ENCODE results near the gene ARFIP2. TPM values are rescaled to one million over a fixed set of nuclear protein-coding genes. Genes with fewer than 3 reads are reported as not detected.

The ARFIP2 gene
- total RNA-seq, 1 experiment from 2014 or later = 49.5 TPM

DNA sequence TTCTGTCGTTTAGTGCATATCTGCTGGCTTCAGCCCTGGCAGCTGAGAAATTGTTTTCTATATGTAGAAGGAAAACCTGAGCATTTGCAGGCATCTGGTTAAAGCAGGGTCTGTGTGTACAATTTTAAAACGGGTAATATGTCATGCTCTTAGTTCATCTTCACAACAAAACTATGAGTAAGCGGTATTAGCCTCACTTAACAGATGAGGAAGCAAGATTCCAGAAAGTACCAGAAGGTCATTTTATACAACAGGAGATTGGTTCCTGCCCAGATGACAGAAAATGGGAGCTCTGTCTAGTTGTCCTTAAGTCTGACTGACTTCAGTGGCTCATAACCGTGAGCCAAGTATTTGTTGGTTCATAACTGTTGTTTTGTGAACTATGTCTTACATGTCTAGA lies 1.3 kb upstream of the ARFIP2 start:
- H3K9me2 ChIP-seq (ENCODE audit: insufficient read depth) = no peaks in the 10 kb centered on the region
- H4K20me1 ChIP-seq (ENCODE audit: insufficient read depth) = peaks cover 2% of the 10 kb centered on the region; the same call in 1 of the 2 replicates
- H3K79me2 ChIP-seq (ENCODE audit: low read depth) = peaks cover 48% of the 10 kb centered on the region
- intact Hi-C loops (cut with micrococcal nuclease; ENCODE audit: unreplicated experiment) = no loop called here
- H3K4me3 ChIP-seq = peak overlapping the region; percentile 82
- H3K27ac ChIP-seq = peak overlapping the region; percentile 84
- no peaks in the 10 kb centered on the region for H3F3A ChIP-seq (ENCODE audit: insufficient read depth, low read depth)
- POLR2A ChIA-PET (ENCODE audit: unreplicated experiment) = no interaction called here
- no peak for TF ChIP-seq EZH2 (IDR thresholded peaks at IDR 0.05; ENCODE audit: low read depth)
- TF ChIP-seq, protein P1, sequence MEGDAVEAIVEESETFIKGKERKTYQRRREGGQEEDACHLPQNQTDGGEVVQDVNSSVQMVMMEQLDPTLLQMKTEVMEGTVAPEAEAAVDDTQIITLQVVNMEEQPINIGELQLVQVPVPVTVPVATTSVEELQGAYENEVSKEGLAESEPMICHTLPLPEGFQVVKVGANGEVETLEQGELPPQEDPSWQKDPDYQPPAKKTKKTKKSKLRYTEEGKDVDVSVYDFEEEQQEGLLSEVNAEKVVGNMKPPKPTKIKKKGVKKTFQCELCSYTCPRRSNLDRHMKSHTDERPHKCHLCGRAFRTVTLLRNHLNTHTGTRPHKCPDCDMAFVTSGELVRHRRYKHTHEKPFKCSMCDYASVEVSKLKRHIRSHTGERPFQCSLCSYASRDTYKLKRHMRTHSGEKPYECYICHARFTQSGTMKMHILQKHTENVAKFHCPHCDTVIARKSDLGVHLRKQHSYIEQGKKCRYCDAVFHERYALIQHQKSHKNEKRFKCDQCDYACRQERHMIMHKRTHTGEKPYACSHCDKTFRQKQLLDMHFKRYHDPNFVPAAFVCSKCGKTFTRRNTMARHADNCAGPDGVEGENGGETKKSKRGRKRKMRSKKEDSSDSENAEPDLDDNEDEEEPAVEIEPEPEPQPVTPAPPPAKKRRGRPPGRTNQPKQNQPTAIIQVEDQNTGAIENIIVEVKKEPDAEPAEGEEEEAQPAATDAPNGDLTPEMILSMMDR (conservative IDR thresholded peaks at IDR 0.05) = no peak
- no peak overlapping the region for H2AFZ ChIP-seq
- no peaks in the 10 kb centered on the region for H3K9me3 ChIP-seq (ENCODE audit: insufficient read depth, low read depth)
- no TSS peak for BruUV-seq (replicated peaks)
- no peak for DNase-seq
- 0 out of 2 replicates have a peak, but pooled peaks cover 13% of the 10 kb centered on the region for H3K4me1 ChIP-seq (replicated peaks; ENCODE audit: insufficient read depth)
- peaks cover 12% of the 10 kb centered on the region; the same call in 1 of the 2 replicates for H3K36me3 ChIP-seq (ENCODE audit: low read depth)
- H3K4me2 ChIP-seq = peak overlapping the region; percentile 91
- CTCF ChIA-PET = no interaction called here
- H3K27me3 ChIP-seq (ENCODE audit: insufficient read depth, low read depth) = no peaks in the 10 kb centered on the region

DNA sequence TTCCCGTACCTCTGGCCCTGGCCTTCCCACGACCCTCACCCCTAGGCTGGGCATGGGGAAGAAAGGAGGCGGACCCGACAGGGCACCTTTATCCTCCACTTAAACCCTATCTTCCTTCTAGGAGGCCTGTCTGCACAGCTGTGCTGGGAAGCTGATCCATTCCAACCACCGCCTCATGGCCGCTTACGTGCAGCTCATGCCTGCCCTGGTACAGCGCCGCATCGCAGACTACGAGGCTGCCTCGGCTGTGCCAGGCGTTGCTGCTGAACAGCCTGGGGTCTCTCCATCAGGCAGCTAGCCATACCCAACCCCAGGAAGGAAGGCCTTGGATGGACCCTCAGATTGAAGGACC lies 769 bp upstream of the ARFIP2 start:
- TF ChIP-seq, protein P1 (conservative IDR thresholded peaks at IDR 0.05) = no peak
- TF ChIP-seq EZH2 (IDR thresholded peaks at IDR 0.05; ENCODE audit: low read depth) = no peak
- Histone ChIP-seq H3F3A (ENCODE audit: insufficient read depth, low read depth) (no peaks in the 10 kb centered on the region), H3K79me2 (ENCODE audit: low read depth) (peaks cover 48% of the 10 kb centered on the region), H2AFZ (peak overlapping the region; percentile 79; the same call in 1 of the 2 replicates), H3K36me3 (ENCODE audit: low read depth) (peaks cover 12% of the 10 kb centered on the region; the same call in 1 of the 2 replicates), H3K4me3 (peak overlapping the region; percentile 82), H3K4me2 (peak overlapping the region; percentile 91), H3K9me2 (ENCODE audit: insufficient read depth) (no peaks in the 10 kb centered on the region), H3K27me3 (ENCODE audit: insufficient read depth, low read depth) (no peaks in the 10 kb centered on the region), H4K20me1 (ENCODE audit: insufficient read depth) (peaks cover 2% of the 10 kb centered on the region; the same call in 1 of the 2 replicates), H3K9me3 (ENCODE audit: insufficient read depth, low read depth) (no peaks in the 10 kb centered on the region), H3K4me1 (replicated peaks; ENCODE audit: insufficient read depth) (0 out of 2 replicates have a peak, but pooled peaks cover 13% of the 10 kb centered on the region), H3K27ac (peak overlapping the region; percentile 84)
- TSS peak; percentile 55 for BruUV-seq (replicated peaks)
- ChIA-PET POLR2A (ENCODE audit: unreplicated experiment) (no interaction called here), CTCF (no interaction called here)
- no peak for DNase-seq
- intact Hi-C loops (cut with micrococcal nuclease; ENCODE audit: unreplicated experiment) = loop anchor here (2.0 kb wide), 1 partner anchor 91 kb away; the partner anchor contains the start of gene SMPD1

DNA sequence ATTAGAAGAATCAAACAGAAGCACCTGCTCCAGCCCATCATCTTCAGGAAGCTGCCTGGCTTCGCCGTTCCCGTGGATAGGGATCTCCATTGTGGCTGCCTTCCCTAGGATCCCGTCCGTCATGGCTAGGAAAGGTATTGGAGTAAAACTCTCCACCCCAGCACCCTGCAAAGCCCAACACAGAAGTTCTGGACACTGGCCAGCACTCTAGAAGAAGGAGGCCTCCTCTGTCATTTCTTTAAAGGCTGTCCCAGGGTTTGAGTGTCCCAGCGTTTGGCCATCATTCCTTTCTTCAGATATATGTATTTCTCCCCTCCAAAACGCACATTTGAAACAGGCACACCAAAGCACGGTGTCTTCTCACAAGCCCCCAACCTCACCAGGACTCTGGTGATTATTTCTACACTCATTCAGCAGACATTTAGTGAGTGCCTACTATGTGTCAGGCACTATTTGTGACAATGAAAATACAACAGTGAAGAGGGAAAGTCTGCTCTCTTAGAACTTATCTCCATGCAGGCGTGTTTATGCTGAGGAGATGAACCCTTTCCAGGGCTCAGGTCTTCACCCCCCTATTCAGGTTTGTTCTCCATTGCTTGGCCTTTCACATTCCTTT lies 724 bp downstream of the ARFIP2 start:
- H2AFZ ChIP-seq = 0 out of 2 replicates have a peak overlapping the region, but pooled peaks have one; percentile 62
- ChIA-PET CTCF (no interaction called here), POLR2A (ENCODE audit: unreplicated experiment) (no interaction called here)
- H3F3A ChIP-seq (ENCODE audit: insufficient read depth, low read depth) = peaks cover 3% of the 10 kb centered on the region; the same call in 1 of the 2 replicates
- H3K4me3 ChIP-seq = peak overlapping the region; percentile 82
- peak overlapping the region; percentile 97 for H3K4me2 ChIP-seq
- H3K79me2 ChIP-seq (ENCODE audit: low read depth) = peaks cover 48% of the 10 kb centered on the region
- H3K9me3 ChIP-seq (ENCODE audit: insufficient read depth, low read depth) = no peaks in the 10 kb centered on the region
- peaks cover 11% of the 10 kb centered on the region; the same call in 1 of the 2 replicates for H3K36me3 ChIP-seq (ENCODE audit: low read depth)
- H3K27ac ChIP-seq = peak overlapping the region; percentile 72
- H4K20me1 ChIP-seq (ENCODE audit: insufficient read depth) = peaks cover 2% of the 10 kb centered on the region; the same call in 1 of the 2 replicates
- H3K4me1 ChIP-seq (replicated peaks; ENCODE audit: insufficient read depth) = 0 out of 2 replicates have a peak, but pooled peaks cover 13% of the 10 kb centered on the region
- no peaks in the 10 kb centered on the region for H3K9me2 ChIP-seq (ENCODE audit: insufficient read depth)
- no peak for DNase-seq
- intact Hi-C loops (cut with micrococcal nuclease; ENCODE audit: unreplicated experiment) = loop anchor here (2.0 kb wide), 1 partner anchor 90 kb away; the partner anchor contains the start of gene SMPD1
- no peaks in the 10 kb centered on the region for H3K27me3 ChIP-seq (ENCODE audit: insufficient read depth, low read depth)
- TF ChIP-seq, protein P1 (conservative IDR thresholded peaks at IDR 0.05) = no peak
- TSS peak; percentile 40 for BruUV-seq (replicated peaks)

Measured in PC-9 (cell line).